DOHH2 (cell line): ENCODE results near the gene TYR.
"Not testable (repeated sequence)": the region's sequence is repeated elsewhere in the genome, so short reads cannot be mapped to it uniquely, and the experiment has no call there.

Experiments
- CTCF ChIP-seq: fragments of 200-600 bp; sonication (generic); IDR thresholded peaks from one replicate; pipeline ENCODE4 v1.5.1; 2014; ENCODE audit warnings: antibody characterized with exemption, mild to moderate bottlenecking, low read depth, low read length; ENCODE audit not compliant: poor library complexity, severe bottlenecking
- EZH2phosphoT487 ChIP-seq: fragments of 200-600 bp; sonication (generic); IDR thresholded peaks from 2 replicates; pipeline ENCODE4 v1.6.1; 2017; ENCODE audit warnings: borderline replicate concordance, mild to moderate bottlenecking, antibody characterized with exemption, low read length, moderate library complexity, mixed read lengths

DNA sequence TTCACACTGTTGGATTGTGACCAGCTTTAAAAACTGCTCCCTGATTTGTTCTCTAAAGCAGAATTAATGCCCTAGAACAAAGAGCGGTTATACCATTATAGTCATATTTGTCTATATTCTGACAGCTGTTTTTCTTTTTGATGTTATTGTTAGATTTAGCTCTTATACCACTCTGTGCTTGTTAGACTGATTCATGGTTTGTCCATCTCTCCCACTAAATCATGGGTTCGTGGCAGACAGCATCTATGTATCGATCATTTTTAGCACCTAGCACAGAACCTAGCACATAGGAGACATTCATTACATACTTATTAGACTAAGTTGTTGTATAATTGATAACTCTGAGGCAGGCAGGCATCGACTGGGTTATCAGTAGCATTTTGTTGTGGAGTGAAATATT, 69.3 kb downstream of the TYR start:
- not testable (repeated sequence) for TF ChIP-seq CTCF, EZH2phosphoT487
